H1 (cell line): ENCODE measurements around the gene PRR33. TPM values are rescaled to one million over a fixed set of nuclear protein-coding genes. Genes with fewer than 3 reads are reported as not detected.

Source experiments
- BRCA1 ChIP-seq: IDR thresholded peaks from 2 replicates; pipeline ENCODE4 v1.6.1; 2012; ENCODE audit warnings: low read depth, low read length, improper control_type of control experiment
- RAD21 ChIP-seq, 2 experiments: IDR thresholded peaks in 1 of 2; conservative IDR thresholded peaks in 1 of 2; 2 replicates each; pipeline ENCODE4 v1.6.1; 2011; ENCODE audit warnings: low read depth in 2 of 2, low read length in 2 of 2, improper control_type of control experiment in 1 of 2, inconsistent platforms in 1 of 2, mild to moderate bottlenecking in 1 of 2, moderate library complexity in 1 of 2
- SP1 ChIP-seq: IDR thresholded peaks from 2 replicates; pipeline ENCODE4 v1.6.1; 2011; ENCODE audit warnings: low read depth, low read length
- SUZ12 ChIP-seq: fragments of 200-600 bp; sonication (generic); IDR thresholded peaks from 2 replicates; pipeline ENCODE4 v1.6.1; 2012; ENCODE audit warnings: mild to moderate bottlenecking, inconsistent platforms, low read length, moderate library complexity, mixed read lengths
- polyA plus RNA-seq, 7 experiments: library from polyadenylated mRNA; depleted of rRNA in 3 of 7; stranded (reverse) in 5 of 7; unstranded in 2 of 7; fragments of >200 nt in 5 of 7; fragments of 200-250 nt in 2 of 7; gene quantifications; 1 replicate in 5 of 7; 2 replicates in 1 of 7; 4 replicates in 1 of 7; pipeline versions ENCODE4 v1.2.1 to v1.2.3, GENCODE V29; 2011 to 2013; ENCODE audit warnings: missing spikeins in 2 of 7, mixed read lengths in 2 of 7
- total RNA-seq: library from RNA; stranded (reverse); fragmentation: NEBNext Ultra II Directional; extraction: Animal tissue kit (Norgen Biotek cat#: 25700); gene quantifications from 2 replicates; pipeline ENCODE4 v1.2.1, GENCODE V29; 2021

The PRR33 gene
- total and polyA plus RNA-seq, 2 of the 8 experiments (the other 6 are each of a cell fraction or from before 2014, with no cell fraction given) = 0.02 TPM; not detected in 1

DNA sequence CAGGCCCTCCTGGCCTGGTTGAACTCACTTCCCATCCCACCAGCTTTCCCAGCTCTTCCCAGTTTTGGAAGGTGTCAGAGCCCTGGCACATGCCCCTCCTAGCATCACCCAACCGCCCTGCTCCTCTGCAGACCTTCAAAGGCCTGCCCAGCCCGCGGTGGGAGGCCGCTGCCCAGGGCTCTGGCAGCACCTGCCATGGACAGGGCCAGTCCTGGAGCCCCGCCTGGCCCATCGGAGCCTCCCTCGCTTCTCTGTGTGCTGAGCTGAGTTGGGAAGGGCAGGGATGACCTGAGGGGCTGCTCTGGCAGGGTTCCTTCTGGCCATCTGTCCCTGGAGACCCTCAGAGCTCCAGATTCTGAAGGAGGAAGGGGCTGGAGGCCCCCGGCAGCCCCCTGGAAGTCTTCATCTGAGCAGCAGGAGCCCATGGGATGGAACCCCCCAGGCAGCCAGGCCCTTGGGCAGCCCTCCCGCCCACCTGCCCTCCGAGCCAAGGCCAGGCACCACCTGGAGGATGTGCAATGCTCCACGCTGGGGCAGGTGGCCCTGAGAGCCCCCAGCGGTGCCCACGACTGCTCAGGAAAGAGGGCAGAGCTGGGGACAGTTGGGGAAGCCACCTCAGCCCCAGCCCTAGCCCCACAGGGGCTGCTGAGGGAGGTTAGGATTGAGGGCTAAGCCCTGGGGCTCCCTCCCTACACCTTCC lies 35.2 kb downstream of the PRR33 start (continued):
- TF ChIP-seq SUZ12 (no peak), RAD21 (IDR thresholded peaks at IDR 0.05 in 1 of 2, conservative IDR thresholded peaks at IDR 0.05 in 1 of 2; ENCODE audit: low read depth in 2 of 2, low read length in 2 of 2) (no peak), SP1 (no peak), BRCA1 (no peak)
